K562 (cell line): ENCODE results near the gene NMT1. TPM values are rescaled to one million over a fixed set of nuclear protein-coding genes. Genes with fewer than 3 reads are reported as not detected.

Experiments used
- POLR3G ChIP-seq: IDR thresholded peaks from 2 replicates; pipeline ENCODE4 v1.6.1; 2011; ENCODE audit not compliant: insufficient read length, insufficient replicate concordance; ENCODE audit errors: extremely low read depth
- SREBF1 ChIP-seq: fragments of 150-350 bp; IDR thresholded peaks from 2 replicates; pipeline ENCODE4 v1.6.1; 2014; ENCODE audit warnings: antibody characterized with exemption, low read depth, low read length, borderline replicate concordance
- TEAD2 ChIP-seq: fragments of 450-650 bp; IDR thresholded peaks from 2 replicates; pipeline ENCODE4 v1.6.1; 2016; ENCODE audit warnings: missing genetic modification characterization, control low read depth, missing compliant biosample characterization
- ZNF282 ChIP-seq: sonication (generic); formaldehyde crosslinking; IDR thresholded peaks from 2 replicates; pipeline ENCODE4 v1.8.1; 2023; ENCODE audit warnings: missing genetic modification reagents
- polyA plus RNA-seq, 8 experiments: library from polyadenylated mRNA; depleted of rRNA in 4 of 8; stranded (reverse) in 5 of 8; unstranded in 3 of 8; fragments of >200 nt; fragmentation: Nextera tagmentation in 2 of 8; fragmentation: Illumina TruSeq in 1 of 8; extraction: Ambion mirVana in 2 of 8; extraction: Trizol in 1 of 8; gene quantifications; 2 replicates each; pipeline versions ENCODE4 v1.2.1 to v1.2.3, GENCODE V29; 2011 to 2014; ENCODE audit warnings: inconsistent platforms in 1 of 8, missing spikeins in 1 of 8
- total RNA-seq, 7 experiments: library from RNA; depleted of rRNA in 6 of 7; stranded (reverse); fragments of >200 nt in 6 of 7; fragmentation: Illumina TruSeq in 2 of 7; extraction: Trizol in 2 of 7; gene quantifications; 2 replicates each; pipeline versions ENCODE4 v1.2.1 to v1.2.3, GENCODE V29; 2011 to 2021; ENCODE audit warnings: low replicate concordance in 1 of 7
- TF ChIP-seq, protein P1 (sequence below): fragments of 450-650 bp; IDR thresholded peaks from 2 replicates; pipeline ENCODE4 v1.6.1; 2018; ENCODE audit not compliant: partially characterized antibody
- TF ChIP-seq, protein P2 (sequence below): fragments of 450-650 bp; conservative IDR thresholded peaks from 2 replicates; pipeline ENCODE4 v1.6.1; 2016; ENCODE audit warnings: missing genetic modification characterization, low read depth, mild to moderate bottlenecking, missing compliant biosample characterization, moderate library complexity
- TF ChIP-seq, protein P3 (sequence below): fragments of 250-450 bp; sonication (Bioruptor Pico); IDR thresholded peaks from 2 replicates; pipeline ENCODE4 v1.4.0; 2020; ENCODE audit warnings: mild to moderate bottlenecking, moderate library complexity, borderline replicate concordance

The NMT1 gene
- total and polyA plus RNA-seq, 9 of the 15 experiments (the other 6 are each of a cell fraction or from before 2014, with no cell fraction given): 86.7 to 569 (median 213) TPM

GRCh38 chr17:45092911-45093430 lies 31.9 kb downstream of the NMT1 start (continued):
- no peak for TF ChIP-seq TEAD2 (tag)
- TF ChIP-seq, protein P1, sequence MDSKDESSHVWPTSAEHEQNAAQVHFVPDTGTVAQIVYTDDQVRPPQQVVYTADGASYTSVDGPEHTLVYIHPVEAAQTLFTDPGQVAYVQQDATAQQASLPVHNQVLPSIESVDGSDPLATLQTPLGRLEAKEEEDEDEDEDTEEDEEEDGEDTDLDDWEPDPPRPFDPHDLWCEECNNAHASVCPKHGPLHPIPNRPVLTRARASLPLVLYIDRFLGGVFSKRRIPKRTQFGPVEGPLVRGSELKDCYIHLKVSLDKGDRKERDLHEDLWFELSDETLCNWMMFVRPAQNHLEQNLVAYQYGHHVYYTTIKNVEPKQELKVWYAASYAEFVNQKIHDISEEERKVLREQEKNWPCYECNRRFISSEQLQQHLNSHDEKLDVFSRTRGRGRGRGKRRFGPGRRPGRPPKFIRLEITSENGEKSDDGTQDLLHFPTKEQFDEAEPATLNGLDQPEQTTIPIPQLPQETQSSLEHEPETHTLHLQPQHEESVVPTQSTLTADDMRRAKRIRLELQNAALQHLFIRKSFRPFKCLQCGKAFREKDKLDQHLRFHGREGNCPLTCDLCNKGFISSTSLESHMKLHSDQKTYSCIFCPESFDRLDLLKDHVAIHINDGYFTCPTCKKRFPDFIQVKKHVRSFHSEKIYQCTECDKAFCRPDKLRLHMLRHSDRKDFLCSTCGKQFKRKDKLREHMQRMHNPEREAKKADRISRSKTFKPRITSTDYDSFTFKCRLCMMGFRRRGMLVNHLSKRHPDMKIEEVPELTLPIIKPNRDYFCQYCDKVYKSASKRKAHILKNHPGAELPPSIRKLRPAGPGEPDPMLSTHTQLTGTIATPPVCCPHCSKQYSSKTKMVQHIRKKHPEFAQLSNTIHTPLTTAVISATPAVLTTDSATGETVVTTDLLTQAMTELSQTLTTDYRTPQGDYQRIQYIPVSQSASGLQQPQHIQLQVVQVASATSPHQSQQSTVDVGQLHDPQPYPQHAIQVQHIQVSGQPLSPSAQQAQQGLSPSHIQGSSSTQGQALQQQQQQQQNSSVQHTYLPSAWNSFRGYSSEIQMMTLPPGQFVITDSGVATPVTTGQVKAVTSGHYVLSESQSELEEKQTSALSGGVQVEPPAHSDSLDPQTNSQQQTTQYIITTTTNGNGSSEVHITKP: no peak
- no peak for TF ChIP-seq ZNF282 (CRISPR knock-in tag)
- TF ChIP-seq, protein P2, sequence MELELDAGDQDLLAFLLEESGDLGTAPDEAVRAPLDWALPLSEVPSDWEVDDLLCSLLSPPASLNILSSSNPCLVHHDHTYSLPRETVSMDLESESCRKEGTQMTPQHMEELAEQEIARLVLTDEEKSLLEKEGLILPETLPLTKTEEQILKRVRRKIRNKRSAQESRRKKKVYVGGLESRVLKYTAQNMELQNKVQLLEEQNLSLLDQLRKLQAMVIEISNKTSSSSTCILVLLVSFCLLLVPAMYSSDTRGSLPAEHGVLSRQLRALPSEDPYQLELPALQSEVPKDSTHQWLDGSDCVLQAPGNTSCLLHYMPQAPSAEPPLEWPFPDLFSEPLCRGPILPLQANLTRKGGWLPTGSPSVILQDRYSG (tag): no peak
- no peak for TF ChIP-seq SREBF1
- TF ChIP-seq POLR3G: no peak
- TF ChIP-seq, protein P3, sequence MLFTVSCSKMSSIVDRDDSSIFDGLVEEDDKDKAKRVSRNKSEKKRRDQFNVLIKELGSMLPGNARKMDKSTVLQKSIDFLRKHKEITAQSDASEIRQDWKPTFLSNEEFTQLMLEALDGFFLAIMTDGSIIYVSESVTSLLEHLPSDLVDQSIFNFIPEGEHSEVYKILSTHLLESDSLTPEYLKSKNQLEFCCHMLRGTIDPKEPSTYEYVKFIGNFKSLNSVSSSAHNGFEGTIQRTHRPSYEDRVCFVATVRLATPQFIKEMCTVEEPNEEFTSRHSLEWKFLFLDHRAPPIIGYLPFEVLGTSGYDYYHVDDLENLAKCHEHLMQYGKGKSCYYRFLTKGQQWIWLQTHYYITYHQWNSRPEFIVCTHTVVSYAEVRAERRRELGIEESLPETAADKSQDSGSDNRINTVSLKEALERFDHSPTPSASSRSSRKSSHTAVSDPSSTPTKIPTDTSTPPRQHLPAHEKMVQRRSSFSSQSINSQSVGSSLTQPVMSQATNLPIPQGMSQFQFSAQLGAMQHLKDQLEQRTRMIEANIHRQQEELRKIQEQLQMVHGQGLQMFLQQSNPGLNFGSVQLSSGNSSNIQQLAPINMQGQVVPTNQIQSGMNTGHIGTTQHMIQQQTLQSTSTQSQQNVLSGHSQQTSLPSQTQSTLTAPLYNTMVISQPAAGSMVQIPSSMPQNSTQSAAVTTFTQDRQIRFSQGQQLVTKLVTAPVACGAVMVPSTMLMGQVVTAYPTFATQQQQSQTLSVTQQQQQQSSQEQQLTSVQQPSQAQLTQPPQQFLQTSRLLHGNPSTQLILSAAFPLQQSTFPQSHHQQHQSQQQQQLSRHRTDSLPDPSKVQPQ (CRISPR knock-in tag): no peak
